ENCODE results near the gene HCFC2. TPM values are rescaled to one million over a fixed set of nuclear protein-coding genes. Genes with fewer than 3 reads are reported as not detected.

HCFC2 gene
- total RNA-seq, 1 donor from 2014 or later, result 9.2 TPM

- no peaks in the 10 kb centered on the region for H3K27me3 ChIP-seq (ENCODE audit: low read depth)
- H3K9me3 ChIP-seq (replicated peaks), result no peaks in the 10 kb centered on the region
- DNase-seq, result no peak
- H3K27ac ChIP-seq (replicated peaks), result peak overlapping the region; percentile 44
- peaks cover 34% of the 10 kb centered on the region for H3K4me1 ChIP-seq
- TF ChIP-seq CTCF (IDR thresholded peaks at IDR 0.05; ENCODE audit: borderline replicate concordance), result no peak
- H3K4me3 ChIP-seq, result no peak overlapping the region
- peaks cover 80% of the 10 kb centered on the region for H3K36me3 ChIP-seq
- intact Hi-C loops (cut with micrococcal nuclease), result no loop called here
Measured at GRCh38 chr12:104121001-104121400, 56.7 kb downstream of the HCFC2 start.

- no peak for DNase-seq
- intact Hi-C loops (cut with micrococcal nuclease), result no loop called here
- Histone ChIP-seq H3K4me1 (peaks cover 21% of the 10 kb centered on the region), H3K36me3 (peaks cover 88% of the 10 kb centered on the region), H3K4me3 (no peak overlapping the region), H3K27me3 (ENCODE audit: low read depth) (no peaks in the 10 kb centered on the region), H3K9me3 (replicated peaks) (no peaks in the 10 kb centered on the region), H3K27ac (replicated peaks) (no peak overlapping the region)
- TF ChIP-seq CTCF (IDR thresholded peaks at IDR 0.05; ENCODE audit: borderline replicate concordance), result no peak
Measured at GRCh38 chr12:104122298-104122697, 58.0 kb downstream of the HCFC2 start.

GRCh38 chr12:104126548-104126947 is 62.2 kb downstream of the HCFC2 start:
- H3K4me1 ChIP-seq, result peaks cover 33% of the 10 kb centered on the region
- no peak overlapping the region for H3K27ac ChIP-seq (replicated peaks)
- no peaks in the 10 kb centered on the region for H3K9me3 ChIP-seq (replicated peaks)
- intact Hi-C loops (cut with micrococcal nuclease), result no loop called here
- no peak overlapping the region for H3K4me3 ChIP-seq
- DNase-seq, result no peak
- H3K27me3 ChIP-seq (ENCODE audit: low read depth), result no peaks in the 10 kb centered on the region
- no peak for TF ChIP-seq CTCF (IDR thresholded peaks at IDR 0.05; ENCODE audit: borderline replicate concordance)
- peaks cover 82% of the 10 kb centered on the region for H3K36me3 ChIP-seq

- DNase-seq, result no peak
- peaks cover 67% of the 10 kb centered on the region for H3K4me1 ChIP-seq
- H3K9me3 ChIP-seq (replicated peaks), result no peaks in the 10 kb centered on the region
- intact Hi-C loops (cut with micrococcal nuclease), result no loop called here
- no peaks in the 10 kb centered on the region for H3K27me3 ChIP-seq (ENCODE audit: low read depth)
- peaks cover 54% of the 10 kb centered on the region for H3K36me3 ChIP-seq
- no peak overlapping the region for H3K27ac ChIP-seq (replicated peaks)
- H3K4me3 ChIP-seq, result no peak overlapping the region
- TF ChIP-seq CTCF (IDR thresholded peaks at IDR 0.05; ENCODE audit: borderline replicate concordance), result no peak
Measured at GRCh38 chr12:104130760-104131159, 66.4 kb downstream of the HCFC2 start.

GRCh38 chr12:104131609-104132008 is 67.3 kb downstream of the HCFC2 start:
- no peak for TF ChIP-seq CTCF (IDR thresholded peaks at IDR 0.05; ENCODE audit: borderline replicate concordance)
- H3K9me3 ChIP-seq (replicated peaks), result no peaks in the 10 kb centered on the region
- intact Hi-C loops (cut with micrococcal nuclease), result no loop called here
- DNase-seq, result no peak
- H3K4me3 ChIP-seq, result no peak overlapping the region
- peaks cover 48% of the 10 kb centered on the region for H3K36me3 ChIP-seq
- H3K4me1 ChIP-seq, result peaks cover 75% of the 10 kb centered on the region
- no peaks in the 10 kb centered on the region for H3K27me3 ChIP-seq (ENCODE audit: low read depth)
- peak overlapping the region; percentile 74 for H3K27ac ChIP-seq (replicated peaks)

Measured in left ventricle myocardium inferior (tissue), 1 donor.